ENCODE results near the gene SMAD2. TPM values are rescaled to one million over a fixed set of nuclear protein-coding genes. Genes with fewer than 3 reads are reported as not detected.
A peak's percentile ranks its signal among the peaks of the same experiment; 100 is the strongest.

The SMAD2 gene
- total and polyA plus RNA-seq, 2 of the 8 experiments (the other 6 are each of a cell fraction or from before 2014, with no cell fraction given), result 28.4 to 124 TPM

GRCh38 chr18:47953471-47953931 lies 23.0 kb upstream of the SMAD2 start:
- Histone ChIP-seq H2AK5ac (ENCODE audit: low read depth, low read length) (no peak overlapping the region), H3K56ac (replicated peaks; ENCODE audit: insufficient read length, low read depth, low read length) (no peak overlapping the region), H3K4me3 (ENCODE audit: extremely low read depth in 1 of 4, insufficient read depth in 2 of 4, low read depth in 3 of 4, low read length in 4 of 4) (no peak overlapping the region), H2BK120ac (replicated peaks; ENCODE audit: low read depth, low read length) (no peak overlapping the region), H3K18ac (ENCODE audit: extremely low read depth, low read length) (no peak overlapping the region), H3K9me3 (ENCODE audit: insufficient read depth in 2 of 2, low read depth in 1 of 2, low read length in 1 of 2) (no peaks in the 10 kb centered on the region), H3K27me3 (replicated peaks in 1 of 4; ENCODE audit: control insufficient read depth in 3 of 4, extremely low read depth in 1 of 4, insufficient read depth in 3 of 4, low read length in 3 of 4) (no peaks in the 10 kb centered on the region), H4K5ac (ENCODE audit: insufficient read length, low read depth, low read length) (no peak overlapping the region), H3K4ac (replicated peaks; ENCODE audit: insufficient read length, low read depth, low read length) (no peak overlapping the region), H4K91ac (replicated peaks; ENCODE audit: insufficient read length, low read length) (no peak overlapping the region), H3K9ac (replicated peaks in 1 of 4; ENCODE audit: extremely low read depth in 1 of 4, low read depth in 3 of 4, low read length in 3 of 4) (no peak overlapping the region), H3K23ac (ENCODE audit: insufficient read length) (no peak overlapping the region), H3K4me2 (ENCODE audit: insufficient read depth in 1 of 2, low read depth in 2 of 2, low read length in 2 of 2) (no peak overlapping the region), H2BK20ac (ENCODE audit: low read length) (0 out of 2 replicates have a peak overlapping the region, but pooled peaks have one; percentile 3), H4K20me1 (replicated peaks in 1 of 2; ENCODE audit: control insufficient read depth in 1 of 2, insufficient read depth in 2 of 2, low read length in 2 of 2) (no peaks in the 10 kb centered on the region), H3K23me2 (ENCODE audit: low read depth, low read length) (no peaks in the 10 kb centered on the region), H3K36me3 (ENCODE audit: control insufficient read depth in 2 of 4, insufficient read depth in 4 of 4, low read length in 3 of 4) (no peaks in the 10 kb centered on the region), H2BK15ac (ENCODE audit: low read length) (no peak overlapping the region), H2BK5ac (ENCODE audit: low read depth, low read length) (no peak overlapping the region), H2AFZ (ENCODE audit: low read length) (peak overlapping the region; percentile 14; the same call in 1 of the 2 replicates), H3K4me1 (replicated peaks in 1 of 4; ENCODE audit: control insufficient read depth in 3 of 4, insufficient read depth in 4 of 4, low read length in 3 of 4) (peaks cover 0 to 6% (median 0%) of the 10 kb centered on the region in 4 experiments; a peak in 1 of 7 replicates), H3K27ac (ENCODE audit: low read depth, low read length) (no peak overlapping the region), H4K8ac (ENCODE audit: extremely low read depth, insufficient read depth, low read length) (no peak overlapping the region), H2BK12ac (ENCODE audit: low read depth, low read length) (peak overlapping the region; percentile 50; the same call in 1 of the 2 replicates), H3K79me1 (ENCODE audit: low read depth, low read length) (no peaks in the 10 kb centered on the region), H3K79me2 (ENCODE audit: control insufficient read depth in 1 of 2, insufficient read depth in 2 of 2, low read length in 2 of 2) (no peaks in the 10 kb centered on the region), H3K14ac (ENCODE audit: insufficient read length) (no peak overlapping the region)
- DNase-seq (ENCODE audit: low read depth in 1 of 2, low spot score in 2 of 2), result no peak
- TF ChIP-seq KDM4A (IDR thresholded peaks at IDR 0.05; ENCODE audit: low read depth, low read length, severe bottlenecking) (no peak), POU5F1 (IDR thresholded peaks at IDR 0.05; ENCODE audit: low read depth, low read length) (no peak), JUN (IDR thresholded peaks at IDR 0.05; ENCODE audit: low read depth, low read length) (no peak), RNF2 (IDR thresholded peaks at IDR 0.05; ENCODE audit: borderline replicate concordance, low read depth, low read length, missing control alignments, poor library complexity, severe bottlenecking) (no peak)
- ChIA-PET CTCF (ENCODE audit: partially characterized antibody) (interaction anchor here (1.0 to 1.3 kb wide), 3 partner anchors 43 to 54 kb away, joined by 3 to 4 read pairs (median 4); no protein-coding TSS in a partner anchor), POLR2A (ENCODE audit: partially characterized antibody) (interaction anchor here (1.3 kb wide), 1 partner anchor 14 kb away, joined by 3 read pairs; no protein-coding TSS in a partner anchor)
- WGBS, 2 experiments (ENCODE audit: extremely low coverage in 1 of 2, insufficient coverage in 1 of 2, insufficient read length in 1 of 2, insufficient replicate concordance in 2 of 2, low coverage in 1 of 2, low lambda C conversion rate in 2 of 2, missing lambda C conversion rate in 1 of 2), result 85% methylated on average over 6 of the region's 6 CpGs; no CpG with 5 or more reads in 1 of the 2 experiments
- FAIRE-seq, result no peak
